ENCODE measurements around the gene UBE2G1.

Gene UBE2G1

GRCh38 chr17:4333041-4333440 is 33.4 kb downstream of the UBE2G1 start:
- no peak for DNase-seq

GRCh38 chr17:4332296-4332970 is 34.0 kb downstream of the UBE2G1 start:
- no peak for DNase-seq

- no peak for DNase-seq
Measured at GRCh38 chr17:4331614-4332013, 34.9 kb downstream of the UBE2G1 start.

GRCh38 chr17:4329838-4330237 is 36.6 kb downstream of the UBE2G1 start:
- DNase-seq = no peak

- DNase-seq = no peak
Measured at GRCh38 chr17:4327606-4328005, 38.9 kb downstream of the UBE2G1 start.

- no peak for DNase-seq
Measured at GRCh38 chr17:4326608-4327007, 39.9 kb downstream of the UBE2G1 start.

GRCh38 chr17:4326112-4326511 is 40.4 kb downstream of the UBE2G1 start:
- no peak for DNase-seq

GRCh38 chr17:4324463-4324862 is 42.0 kb downstream of the UBE2G1 start:
- no peak for DNase-seq

GRCh38 chr17:4319221-4319620 is 47.3 kb downstream of the UBE2G1 start:
- no peak for DNase-seq

- DNase-seq = no peak
Measured at GRCh38 chr17:4318596-4318995, 47.9 kb downstream of the UBE2G1 start.

- no peak for DNase-seq
Measured at GRCh38 chr17:4318186-4318585, 48.3 kb downstream of the UBE2G1 start.

GRCh38 chr17:4317610-4318009 is 48.9 kb downstream of the UBE2G1 start:
- no peak for DNase-seq

- DNase-seq = no peak
Measured at GRCh38 chr17:4316648-4317047, 49.8 kb downstream of the UBE2G1 start.

GRCh38 chr17:4314618-4315017 is 51.9 kb downstream of the UBE2G1 start:
- DNase-seq = no peak

- DNase-seq = no peak
Measured at GRCh38 chr17:4314179-4314578, 52.3 kb downstream of the UBE2G1 start.

GRCh38 chr17:4313221-4314114 is 53.0 kb downstream of the UBE2G1 start:
- no peak for DNase-seq

GRCh38 chr17:4310354-4311060 is 56.0 kb downstream of the UBE2G1 start:
- DNase-seq = no peak

GRCh38 chr17:4309897-4310296 is 56.6 kb downstream of the UBE2G1 start:
- no peak for DNase-seq

GRCh38 chr17:4307179-4307930 is 59.1 kb downstream of the UBE2G1 start:
- DNase-seq = no peak

- no peak for DNase-seq
Measured at GRCh38 chr17:4305224-4305623, 61.3 kb downstream of the UBE2G1 start.

- no peak for DNase-seq
Measured at GRCh38 chr17:4304417-4305027, 62.0 kb downstream of the UBE2G1 start.

- no peak for DNase-seq
Measured at GRCh38 chr17:4301066-4301465, 65.4 kb downstream of the UBE2G1 start.

Data from DMS 273 treated with DMSO at 0.1 percent for 48 hours (cell line).